HL-60 (cell line): ENCODE data around the gene CHSY3.
"Not testable (repeated sequence)": the region's sequence is repeated elsewhere in the genome, so short reads cannot be mapped to it uniquely, and the experiment has no call there.

Experiments used
- DNase-seq, 2 experiments: peaks; one replicate each; pipeline ENCODE4 v3.0.0-alpha.2; 2010 to 2020; ENCODE audit warnings: low read depth in 1 of 2, low spot score in 1 of 2
- H3K27ac ChIP-seq: fragments of 250-450 bp; sonication (Bioruptor Pico); replicated peaks from 2 replicates; pipeline ENCODE4 v1.5.1; 2020; ENCODE audit warnings: mild to moderate bottlenecking, moderate library complexity
- H3K27me3 ChIP-seq: fragments of 250-450 bp; sonication (Bioruptor Pico); 2 replicates; pipeline ENCODE4 v1.5.1; 2021; ENCODE audit warnings: mild to moderate bottlenecking, moderate library complexity; ENCODE audit not compliant: insufficient read depth, poor library complexity, severe bottlenecking
- H3K4me3 ChIP-seq: replicated peaks from 2 replicates; pipeline ENCODE4 v1.5.1; 2011; ENCODE audit warnings: mild to moderate bottlenecking, control low read depth, low read length; ENCODE audit not compliant: insufficient read depth
- CTCF ChIP-seq: IDR thresholded peaks from one replicate; pipeline ENCODE4 v1.5.1; 2011; ENCODE audit warnings: low read length, control low read depth, inconsistent platforms; ENCODE audit not compliant: insufficient read depth
- GABPA ChIP-seq: IDR thresholded peaks from 2 replicates; pipeline ENCODE4 v1.6.1; 2012; ENCODE audit warnings: low read depth
- POLR2AphosphoS5 ChIP-seq: IDR thresholded peaks from 2 replicates; pipeline ENCODE4 v1.6.1; 2012; ENCODE audit warnings: low read depth
- REST ChIP-seq: IDR thresholded peaks from 2 replicates; pipeline ENCODE4 v1.6.1; 2012; ENCODE audit warnings: low read depth; ENCODE audit not compliant: insufficient replicate concordance
- SPI1 ChIP-seq: IDR thresholded peaks from 2 replicates; pipeline ENCODE4 v1.6.1; 2012; ENCODE audit warnings: low read depth, mild to moderate bottlenecking, borderline replicate concordance

Gene CHSY3

GRCh38 chr5:130206686-130207085 lies 302.4 kb downstream of the CHSY3 start:
- DNase-seq = no peak
- H3K4me3 ChIP-seq = no peak overlapping the region
- H3K27ac ChIP-seq = no peak overlapping the region
- H3K27me3 ChIP-seq = no peaks in the 10 kb centered on the region
- TF ChIP-seq SPI1 (no peak), CTCF (no peak)

GRCh38 chr5:130213607-130214006 lies 309.3 kb downstream of the CHSY3 start:
- TF ChIP-seq GABPA (no peak), POLR2AphosphoS5 (no peak), REST (no peak), CTCF (no peak), SPI1 (no peak)
- no peak overlapping the region for H3K4me3 ChIP-seq
- DNase-seq = no peak

GRCh38 chr5:130216286-130216685 lies 312.0 kb downstream of the CHSY3 start:
- no peaks in the 10 kb centered on the region for H3K27me3 ChIP-seq
- DNase-seq = no peak
- no peak overlapping the region for H3K4me3 ChIP-seq
- no peak overlapping the region for H3K27ac ChIP-seq
- TF ChIP-seq POLR2AphosphoS5 = no peak
- TF ChIP-seq REST = no peak
- no peak for TF ChIP-seq SPI1
- TF ChIP-seq CTCF = no peak
- no peak for TF ChIP-seq GABPA

More at GRCh38 chr5:130213607-130214006, 309.3 kb downstream of the CHSY3 start:
- H3K27me3 ChIP-seq = no peaks in the 10 kb centered on the region
- H3K27ac ChIP-seq = no peak overlapping the region

- H3K27me3 ChIP-seq = no peaks in the 10 kb centered on the region
- no peak overlapping the region for H3K4me3 ChIP-seq
- no peak for DNase-seq
- TF ChIP-seq GABPA (no peak), SPI1 (no peak), POLR2AphosphoS5 (no peak), CTCF (no peak), REST (no peak)
- no peak overlapping the region for H3K27ac ChIP-seq
Measured at GRCh38 chr5:130222573-130222972, 318.3 kb downstream of the CHSY3 start.

- H3K27ac ChIP-seq, H3K27me3 ChIP-seq, DNase-seq, H3K4me3 ChIP-seq: not testable (repeated sequence)
Measured at GRCh38 chr5:130226556-130226955, 322.3 kb downstream of the CHSY3 start.
